GM19238 (cell line): ENCODE results near the gene PCDHAC2.

Experiments
- DNase-seq: peaks from one replicate; pipeline ENCODE4 v3.0.0; 2011; ENCODE audit warnings: low spot score; ENCODE audit not compliant: insufficient read length

PCDHAC2 gene

DNA sequence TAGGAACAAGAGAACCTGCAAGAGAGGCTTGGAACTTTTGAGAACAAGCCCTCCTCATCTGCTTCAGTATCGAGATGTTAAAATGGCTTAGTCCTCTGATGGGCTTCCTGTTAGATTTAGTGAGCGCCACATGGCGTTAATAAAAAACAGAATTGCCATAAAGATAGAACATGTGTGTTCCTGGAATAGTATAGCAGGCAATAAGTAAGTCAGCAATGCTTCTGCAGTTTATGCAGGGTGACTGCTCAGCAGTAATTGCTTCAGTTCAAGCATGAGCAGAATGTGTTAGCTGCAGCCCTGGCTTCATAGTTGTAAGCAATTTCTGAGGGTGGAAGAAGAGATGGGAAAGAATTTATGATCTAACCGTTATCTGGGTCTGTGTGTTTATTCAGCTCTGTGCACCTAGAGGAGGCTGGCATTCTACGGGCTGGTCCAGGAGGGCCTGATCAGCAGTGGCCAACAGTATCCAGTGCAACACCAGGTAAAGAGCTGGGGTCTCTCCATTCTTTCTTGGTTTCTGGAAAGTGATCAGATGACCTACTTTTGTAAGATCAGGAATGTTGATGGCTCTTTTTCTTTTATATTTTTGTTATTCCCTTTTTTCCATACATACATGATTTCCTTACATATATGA is 15.9 kb downstream of the PCDHAC2 start:
- no peak for DNase-seq

DNA sequence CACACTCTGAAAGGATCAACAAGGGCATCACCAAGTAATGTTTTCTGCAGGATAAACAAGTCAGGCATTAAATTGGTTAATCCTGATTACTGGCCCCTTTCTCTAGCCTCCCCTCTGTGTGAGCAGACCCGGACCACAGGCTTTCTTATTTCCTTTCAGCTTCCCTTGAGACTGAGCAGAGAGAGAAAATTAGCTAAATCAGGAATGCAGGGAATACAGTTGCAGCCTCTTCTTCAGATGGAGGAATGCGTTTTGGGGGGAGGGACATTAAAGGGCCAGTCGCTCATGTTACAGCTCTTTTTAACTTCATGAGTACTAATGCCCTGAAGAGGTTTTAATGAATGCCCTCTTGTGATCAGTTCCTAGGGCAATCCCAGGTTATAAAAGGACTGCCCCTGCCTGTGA is 19.8 kb downstream of the PCDHAC2 start:
- no peak for DNase-seq

DNA sequence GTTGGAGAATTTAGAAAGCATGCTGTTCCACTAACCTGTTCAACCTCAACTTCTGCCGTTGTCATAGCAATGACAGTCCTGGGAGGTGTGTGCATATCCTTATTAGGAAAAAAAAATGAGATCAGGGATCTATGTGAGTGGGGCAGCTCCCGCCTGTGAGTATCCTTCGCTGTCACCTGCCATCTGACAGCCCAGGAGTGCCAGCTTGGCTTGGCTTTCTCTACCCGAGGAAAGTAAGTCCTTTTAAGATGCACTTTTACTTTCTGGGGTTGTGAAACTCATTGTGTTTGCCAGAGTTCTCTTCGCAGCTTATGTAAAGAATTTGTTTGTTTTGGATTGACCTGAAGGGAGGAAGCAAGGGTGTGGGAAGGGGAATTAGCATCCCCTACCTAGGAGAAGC is 21.8 kb downstream of the PCDHAC2 start:
- DNase-seq, result no peak

DNA sequence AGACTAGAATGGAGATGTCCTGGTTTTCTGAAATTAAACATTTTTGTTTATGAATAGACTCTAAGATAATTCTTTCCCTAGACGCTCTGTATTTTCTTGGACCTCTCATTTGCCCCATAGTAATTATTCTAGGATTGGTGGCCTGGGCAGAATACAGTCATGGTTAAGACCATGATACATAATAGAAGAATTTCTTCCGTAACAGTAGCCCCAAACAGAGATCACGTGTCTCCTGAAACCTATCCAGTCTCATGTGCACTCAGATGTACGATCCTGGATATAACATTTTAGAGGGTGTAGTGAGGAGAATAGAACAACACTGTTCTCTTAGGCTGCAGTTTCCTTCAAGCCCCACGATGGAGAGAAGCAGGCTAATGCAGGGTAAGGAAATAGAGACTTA is 22.3 kb downstream of the PCDHAC2 start:
- no peak for DNase-seq

DNA sequence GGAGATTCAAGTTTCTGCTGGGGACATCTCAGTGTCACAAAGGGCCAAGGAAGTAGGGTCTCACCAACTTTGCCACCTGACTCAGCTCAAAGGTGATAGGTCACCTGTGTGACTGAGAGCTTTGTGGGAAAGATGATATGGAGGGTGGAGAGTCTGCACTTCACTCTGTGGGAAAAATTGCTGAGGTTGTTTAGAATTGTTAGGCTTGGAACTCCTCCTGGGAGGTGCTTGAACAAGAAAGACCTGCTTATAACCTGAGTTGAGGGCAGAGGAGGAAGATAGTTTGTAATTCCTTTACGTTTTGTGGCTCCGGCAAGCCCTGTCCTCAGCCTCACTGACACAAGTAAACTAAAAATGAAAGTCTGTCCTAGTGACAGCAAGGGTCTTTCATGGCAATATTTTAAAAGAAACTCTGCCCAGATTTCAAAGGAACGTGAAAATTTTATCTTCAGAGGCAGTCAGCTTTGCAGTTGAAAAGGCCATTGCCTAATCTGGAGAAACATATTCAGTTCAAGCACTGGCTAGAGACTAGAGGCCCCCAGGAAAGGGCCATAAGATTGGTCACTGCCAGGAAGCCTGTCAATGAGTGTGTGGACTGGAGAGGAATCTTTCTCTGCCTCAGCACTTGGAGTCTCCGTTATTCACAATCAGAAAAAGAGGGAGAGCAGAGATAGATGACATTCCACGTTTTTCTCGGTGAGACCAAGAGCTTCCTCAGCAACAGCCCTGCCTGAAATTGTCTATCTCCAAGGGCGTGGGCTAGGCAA is 23.2 kb downstream of the PCDHAC2 start:
- DNase-seq, result no peak

DNA sequence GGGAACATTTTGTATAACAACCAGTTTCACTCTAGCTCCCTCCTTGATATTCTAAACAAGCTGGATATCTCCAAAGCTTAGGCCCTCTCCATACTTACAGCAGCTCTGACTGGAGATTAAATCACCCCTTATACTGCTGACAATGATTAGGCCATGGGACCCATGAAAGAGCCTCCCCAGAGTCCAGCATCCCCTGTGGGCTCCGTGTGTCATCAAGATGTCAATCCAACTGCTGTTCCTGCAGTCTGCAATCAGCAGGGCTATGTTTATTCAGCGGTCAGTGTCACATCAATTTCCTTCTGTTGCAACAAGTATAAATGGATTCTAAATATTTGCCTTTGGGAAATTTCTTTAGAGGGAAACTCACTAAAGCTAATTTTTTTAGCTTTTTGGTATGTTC is 26.6 kb downstream of the PCDHAC2 start:
- DNase-seq, result no peak

DNA sequence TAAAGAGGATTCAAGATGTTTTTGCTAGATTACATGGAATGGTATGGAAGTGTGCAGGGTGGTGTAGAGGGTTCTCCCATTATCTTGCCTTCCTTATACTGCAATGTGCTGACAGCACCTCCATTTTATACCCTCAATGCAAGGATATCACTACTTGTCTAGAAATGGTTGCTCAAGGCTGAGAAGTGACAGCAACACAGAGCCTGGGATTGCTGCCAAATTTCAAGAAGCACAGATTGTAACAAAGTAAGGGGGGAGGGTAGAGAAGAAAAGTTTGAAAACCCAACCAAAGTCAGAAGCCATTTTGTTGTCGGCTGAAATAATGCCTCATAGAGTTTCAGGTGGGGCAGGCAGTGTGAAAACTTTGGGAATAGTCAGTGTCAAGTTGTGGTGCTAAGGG is 29.8 kb downstream of the PCDHAC2 start:
- DNase-seq, result no peak

DNA sequence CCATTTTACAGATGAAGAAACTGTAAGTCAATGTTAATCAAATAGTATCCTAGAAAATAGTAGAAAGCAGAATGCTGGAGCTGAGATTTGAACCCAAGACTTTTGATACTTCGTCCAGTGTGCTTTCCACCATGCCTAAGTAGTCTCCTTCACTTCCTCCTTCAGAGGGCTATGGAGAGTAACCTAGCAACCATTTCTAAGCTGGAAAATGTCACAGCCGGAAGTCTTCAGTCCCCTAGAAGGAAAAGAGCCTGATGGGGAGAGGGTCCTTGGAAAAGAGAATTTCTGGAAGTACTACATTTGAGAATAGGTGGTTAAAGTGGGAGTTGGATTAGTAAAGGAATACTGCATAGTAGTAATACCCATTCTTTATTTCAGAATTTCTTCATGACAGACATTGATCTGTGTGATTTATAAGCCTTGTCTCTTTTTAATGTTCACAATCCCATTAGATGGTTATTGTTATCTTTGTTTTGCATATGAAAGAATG is 32.7 kb downstream of the PCDHAC2 start:
- no peak for DNase-seq

DNA sequence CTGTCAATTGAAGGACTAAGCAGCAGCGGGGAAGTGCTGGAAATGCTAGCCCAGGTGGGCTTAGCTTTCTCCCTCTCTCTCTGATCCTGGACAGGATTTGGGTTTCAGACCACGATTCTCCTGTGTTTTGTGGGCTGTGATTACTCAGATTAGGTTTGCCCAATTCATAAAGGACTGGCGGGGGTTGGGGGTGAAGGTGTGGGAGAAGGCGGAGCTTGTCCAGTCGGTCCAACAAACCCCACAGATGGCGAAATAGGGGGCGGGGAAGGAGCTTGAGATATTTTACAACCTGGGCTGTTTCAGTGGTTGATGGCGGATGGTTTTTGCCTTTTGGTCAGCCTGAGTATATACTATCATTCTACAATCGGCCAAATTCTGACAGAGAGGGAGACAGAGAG is 35.2 kb downstream of the PCDHAC2 start:
- no peak for DNase-seq

DNA sequence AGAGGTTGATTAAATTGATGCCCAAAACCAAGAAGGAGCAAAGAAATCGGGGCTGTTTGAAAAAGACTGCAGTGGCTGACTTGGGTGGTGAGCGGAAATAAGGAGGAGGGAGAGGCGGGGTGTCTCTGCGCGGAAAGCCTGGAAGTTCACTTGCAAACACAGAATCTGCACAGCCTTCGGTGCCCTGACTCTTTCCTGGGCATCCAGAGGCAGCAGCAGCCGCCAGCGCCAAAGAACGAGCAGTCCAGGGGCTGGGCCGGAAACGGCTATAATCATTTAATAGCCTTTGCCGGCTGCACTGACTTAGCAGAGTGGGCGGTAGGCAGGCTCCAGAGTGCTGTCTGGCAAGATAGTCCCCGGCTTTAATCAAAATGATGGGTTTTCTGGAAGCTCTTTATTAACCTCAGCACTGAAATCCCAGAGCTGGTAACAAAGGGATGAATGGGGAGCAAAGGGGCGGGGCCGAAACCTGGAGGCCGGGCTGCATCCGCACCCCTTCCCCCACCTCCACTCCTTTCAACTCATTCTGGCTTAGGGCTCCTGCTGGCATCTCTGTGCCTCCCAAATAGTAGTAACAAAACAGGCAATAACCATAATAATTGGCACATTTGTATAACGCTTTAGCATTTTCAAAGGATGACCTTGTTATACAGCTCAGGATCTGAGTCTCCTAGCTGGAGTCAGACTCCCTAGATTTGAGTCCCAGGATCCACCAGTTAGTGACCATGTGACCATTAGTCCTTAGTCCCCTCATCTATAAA is 35.7 kb downstream of the PCDHAC2 start:
- no peak for DNase-seq

DNA sequence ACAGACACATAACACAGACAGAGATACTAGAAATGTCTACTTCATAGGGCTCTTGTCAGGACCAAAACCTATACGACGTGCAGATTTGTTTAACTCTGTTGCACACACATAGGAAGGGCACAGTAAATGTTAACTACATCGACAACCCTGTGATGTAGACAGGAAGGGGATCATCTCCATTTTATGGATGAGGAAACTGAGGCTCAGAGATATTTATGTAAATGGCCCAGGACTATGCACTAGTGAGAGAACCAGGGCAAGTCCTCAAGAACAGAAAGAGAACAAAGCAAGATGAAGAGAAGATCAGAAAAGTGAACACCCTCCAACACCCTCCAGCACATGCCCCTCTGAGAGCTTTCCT is 36.3 kb downstream of the PCDHAC2 start:
- no peak for DNase-seq

DNA sequence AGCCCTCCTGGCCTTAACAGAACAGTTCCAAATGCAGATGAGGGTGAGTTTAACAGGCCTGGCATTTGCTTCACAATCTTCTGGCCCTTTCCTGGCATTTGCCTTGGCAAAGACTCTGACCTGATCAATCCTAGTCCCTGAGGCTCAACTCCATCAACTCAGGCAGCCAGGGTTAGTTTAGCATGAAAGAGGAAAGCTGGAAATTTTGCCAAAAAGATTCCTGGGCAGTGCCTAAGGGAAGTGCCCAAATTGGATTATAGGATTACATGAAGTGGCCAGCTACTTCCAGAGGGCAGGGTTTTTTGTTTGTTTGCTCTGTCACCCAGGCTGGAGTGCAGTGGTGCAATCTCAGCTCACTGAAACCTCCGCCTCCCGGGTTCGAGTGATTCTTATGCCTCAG is 36.8 kb downstream of the PCDHAC2 start:
- DNase-seq, result no peak

DNA sequence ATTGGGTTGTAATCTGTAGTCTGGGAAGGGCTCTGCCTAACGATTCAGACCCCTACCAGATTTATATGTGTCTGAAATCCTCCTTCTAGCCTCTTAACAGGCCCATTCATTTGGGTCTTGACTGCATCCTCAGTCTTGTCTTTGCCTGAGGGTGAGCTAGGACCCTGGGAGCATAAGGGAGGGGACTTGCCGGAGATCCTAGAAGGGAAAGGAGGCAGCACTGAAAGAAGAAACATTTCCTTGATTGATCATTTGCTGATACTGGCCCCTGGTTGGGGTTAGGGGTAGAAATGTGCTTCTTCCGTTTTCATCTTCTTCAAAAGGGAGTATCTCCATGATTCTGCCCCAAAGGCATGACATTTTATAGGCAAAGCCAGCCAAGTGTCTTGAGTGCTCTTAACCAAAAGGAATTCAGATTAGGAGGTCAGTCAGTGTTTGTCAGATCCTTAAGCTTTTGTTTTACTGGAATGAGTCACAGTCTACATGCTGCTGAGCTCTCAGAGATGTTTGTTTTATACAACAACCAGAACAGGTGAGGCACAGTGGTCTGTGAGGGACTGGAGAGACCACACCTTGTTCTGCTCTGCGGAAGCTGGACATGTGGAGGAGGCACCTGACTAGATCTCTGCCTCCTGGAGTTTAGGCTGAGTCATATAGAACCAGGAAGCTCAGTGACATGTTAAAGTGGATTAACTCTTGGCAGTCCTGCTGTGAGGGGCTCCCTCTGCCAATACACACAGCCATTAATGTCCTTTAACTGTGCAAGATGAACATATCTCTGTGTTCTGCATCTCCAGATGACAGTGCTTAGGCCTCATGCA is 37.7 kb downstream of the PCDHAC2 start:
- DNase-seq, result no peak

DNA sequence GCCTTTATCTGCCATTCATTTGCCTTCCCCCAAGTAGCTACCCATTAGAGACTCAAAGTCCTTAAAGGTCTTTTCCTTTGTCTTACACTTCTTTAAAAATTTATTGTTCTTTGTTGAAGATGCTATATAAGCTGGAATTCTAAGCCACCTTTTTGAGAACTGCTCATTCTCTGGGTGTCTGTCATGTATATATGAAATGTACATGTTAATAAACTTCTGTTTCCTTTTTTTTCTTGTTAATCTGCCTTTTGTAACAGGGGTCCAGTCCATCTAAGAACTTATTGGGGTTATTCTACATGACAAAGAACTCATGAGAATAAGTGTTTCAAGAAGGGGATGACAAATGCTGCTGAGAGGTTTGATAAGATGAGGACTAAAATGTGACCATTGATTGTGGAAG is 41.5 kb downstream of the PCDHAC2 start:
- no peak for DNase-seq

DNA sequence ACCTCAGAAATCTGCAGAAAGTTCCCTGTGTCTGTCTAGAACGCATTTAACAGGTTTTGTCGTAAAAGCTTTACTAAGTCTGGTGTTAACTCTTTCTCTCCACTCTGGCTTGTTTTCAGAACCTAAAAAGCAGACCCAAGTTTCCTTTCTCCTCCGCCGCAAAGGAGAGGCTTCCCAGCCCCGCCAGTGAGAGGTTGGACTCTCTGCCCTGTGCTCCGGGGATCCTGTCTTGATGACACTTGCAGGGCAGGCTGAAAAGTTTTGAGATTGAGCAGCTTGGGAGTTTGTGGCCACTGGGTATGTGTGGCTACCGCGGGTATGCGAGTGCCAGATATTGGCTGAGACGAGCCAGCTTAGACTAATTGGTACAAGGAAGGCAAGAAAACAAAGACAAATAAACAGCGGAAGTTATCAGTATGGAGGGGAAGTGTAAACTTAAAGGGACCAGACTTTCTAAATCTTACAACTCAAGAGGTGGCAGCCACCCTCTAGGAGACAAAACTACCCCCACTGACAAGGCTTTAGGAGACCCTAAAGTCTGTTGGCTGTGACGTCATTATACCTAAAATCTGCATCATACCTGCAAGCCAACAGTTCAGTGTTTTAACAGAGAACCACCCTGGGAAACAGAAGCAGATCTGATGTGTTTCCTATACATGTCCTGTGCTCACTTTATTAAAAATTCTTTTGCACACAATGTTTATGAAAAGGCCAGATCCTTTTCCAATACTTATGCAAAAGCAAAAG is 43.9 kb downstream of the PCDHAC2 start:
- DNase-seq, result no peak

DNA sequence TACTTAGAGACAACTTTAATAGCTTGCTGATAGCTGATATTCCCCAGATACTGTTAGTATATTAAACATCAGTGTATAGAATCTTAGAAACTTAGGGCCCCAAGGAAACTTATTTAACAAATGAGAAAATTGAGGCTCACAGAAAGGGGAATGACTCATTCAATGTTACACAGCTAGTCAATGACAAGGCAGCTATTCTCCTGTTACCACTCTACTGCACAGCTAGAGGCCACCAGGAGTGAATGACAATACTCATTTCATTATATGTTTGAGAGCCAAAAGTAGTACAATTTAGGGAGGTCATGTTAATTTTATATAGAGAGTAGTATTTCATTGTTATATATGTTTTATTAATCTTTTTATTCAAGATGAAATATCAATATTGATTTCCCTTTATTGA is 51.7 kb downstream of the PCDHAC2 start:
- no peak for DNase-seq
